ENCODE results near the gene ZBTB43.

GRCh38 chr9:126844085-126844484 is 39.2 kb downstream of the ZBTB43 start:
- no peak for TF ChIP-seq YY1 (IDR thresholded peaks at IDR 0.05; ENCODE audit: low read depth, low read length)
- TF ChIP-seq, protein P1, sequence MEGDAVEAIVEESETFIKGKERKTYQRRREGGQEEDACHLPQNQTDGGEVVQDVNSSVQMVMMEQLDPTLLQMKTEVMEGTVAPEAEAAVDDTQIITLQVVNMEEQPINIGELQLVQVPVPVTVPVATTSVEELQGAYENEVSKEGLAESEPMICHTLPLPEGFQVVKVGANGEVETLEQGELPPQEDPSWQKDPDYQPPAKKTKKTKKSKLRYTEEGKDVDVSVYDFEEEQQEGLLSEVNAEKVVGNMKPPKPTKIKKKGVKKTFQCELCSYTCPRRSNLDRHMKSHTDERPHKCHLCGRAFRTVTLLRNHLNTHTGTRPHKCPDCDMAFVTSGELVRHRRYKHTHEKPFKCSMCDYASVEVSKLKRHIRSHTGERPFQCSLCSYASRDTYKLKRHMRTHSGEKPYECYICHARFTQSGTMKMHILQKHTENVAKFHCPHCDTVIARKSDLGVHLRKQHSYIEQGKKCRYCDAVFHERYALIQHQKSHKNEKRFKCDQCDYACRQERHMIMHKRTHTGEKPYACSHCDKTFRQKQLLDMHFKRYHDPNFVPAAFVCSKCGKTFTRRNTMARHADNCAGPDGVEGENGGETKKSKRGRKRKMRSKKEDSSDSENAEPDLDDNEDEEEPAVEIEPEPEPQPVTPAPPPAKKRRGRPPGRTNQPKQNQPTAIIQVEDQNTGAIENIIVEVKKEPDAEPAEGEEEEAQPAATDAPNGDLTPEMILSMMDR (IDR thresholded peaks at IDR 0.05 in 2 of 3, conservative IDR thresholded peaks at IDR 0.05 in 1 of 3; ENCODE audit: control insufficient read depth in 2 of 3, extremely low read depth in 1 of 3, insufficient read depth in 1 of 3, low read depth in 3 of 3, low read length in 3 of 3) = no peak
- TF ChIP-seq SPI1 (IDR thresholded peaks at IDR 0.05; ENCODE audit: borderline replicate concordance, insufficient read depth, low read depth, low read length) = no peak
- TF ChIP-seq, protein P2, sequence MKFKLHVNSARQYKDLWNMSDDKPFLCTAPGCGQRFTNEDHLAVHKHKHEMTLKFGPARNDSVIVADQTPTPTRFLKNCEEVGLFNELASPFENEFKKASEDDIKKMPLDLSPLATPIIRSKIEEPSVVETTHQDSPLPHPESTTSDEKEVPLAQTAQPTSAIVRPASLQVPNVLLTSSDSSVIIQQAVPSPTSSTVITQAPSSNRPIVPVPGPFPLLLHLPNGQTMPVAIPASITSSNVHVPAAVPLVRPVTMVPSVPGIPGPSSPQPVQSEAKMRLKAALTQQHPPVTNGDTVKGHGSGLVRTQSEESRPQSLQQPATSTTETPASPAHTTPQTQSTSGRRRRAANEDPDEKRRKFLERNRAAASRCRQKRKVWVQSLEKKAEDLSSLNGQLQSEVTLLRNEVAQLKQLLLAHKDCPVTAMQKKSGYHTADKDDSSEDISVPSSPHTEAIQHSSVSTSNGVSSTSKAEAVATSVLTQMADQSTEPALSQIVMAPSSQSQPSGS (IDR thresholded peaks at IDR 0.05; ENCODE audit: low read length) = no peak
- no peak for TF ChIP-seq ZNF384 (IDR thresholded peaks at IDR 0.05; ENCODE audit: borderline replicate concordance, low read depth, low read length)
- no peak for TF ChIP-seq CBX5 (IDR thresholded peaks at IDR 0.05; ENCODE audit: low read depth)
- no peak for TF ChIP-seq JUNB (IDR thresholded peaks at IDR 0.05)
- no peak for TF ChIP-seq CBFB (IDR thresholded peaks at IDR 0.05; ENCODE audit: low read depth)
- no peak for TF ChIP-seq RAD21 (IDR thresholded peaks at IDR 0.05; ENCODE audit: insufficient read depth, low read depth, low read length)
- TF ChIP-seq, protein P3, sequence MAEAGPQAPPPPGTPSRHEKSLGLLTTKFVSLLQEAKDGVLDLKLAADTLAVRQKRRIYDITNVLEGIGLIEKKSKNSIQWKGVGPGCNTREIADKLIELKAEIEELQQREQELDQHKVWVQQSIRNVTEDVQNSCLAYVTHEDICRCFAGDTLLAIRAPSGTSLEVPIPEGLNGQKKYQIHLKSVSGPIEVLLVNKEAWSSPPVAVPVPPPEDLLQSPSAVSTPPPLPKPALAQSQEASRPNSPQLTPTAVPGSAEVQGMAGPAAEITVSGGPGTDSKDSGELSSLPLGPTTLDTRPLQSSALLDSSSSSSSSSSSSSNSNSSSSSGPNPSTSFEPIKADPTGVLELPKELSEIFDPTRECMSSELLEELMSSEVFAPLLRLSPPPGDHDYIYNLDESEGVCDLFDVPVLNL (IDR thresholded peaks at IDR 0.05; ENCODE audit: low read depth, low read length) = no peak
- no peak for TF ChIP-seq CBX3 (IDR thresholded peaks at IDR 0.05; ENCODE audit: borderline replicate concordance, low read depth)
- TF ChIP-seq EZH2 (IDR thresholded peaks at IDR 0.05; ENCODE audit: borderline replicate concordance, control insufficient read depth, low read depth, low read length) = no peak
